Measurements from ENCODE around the gene HNF4A.

The HNF4A gene

DNA sequence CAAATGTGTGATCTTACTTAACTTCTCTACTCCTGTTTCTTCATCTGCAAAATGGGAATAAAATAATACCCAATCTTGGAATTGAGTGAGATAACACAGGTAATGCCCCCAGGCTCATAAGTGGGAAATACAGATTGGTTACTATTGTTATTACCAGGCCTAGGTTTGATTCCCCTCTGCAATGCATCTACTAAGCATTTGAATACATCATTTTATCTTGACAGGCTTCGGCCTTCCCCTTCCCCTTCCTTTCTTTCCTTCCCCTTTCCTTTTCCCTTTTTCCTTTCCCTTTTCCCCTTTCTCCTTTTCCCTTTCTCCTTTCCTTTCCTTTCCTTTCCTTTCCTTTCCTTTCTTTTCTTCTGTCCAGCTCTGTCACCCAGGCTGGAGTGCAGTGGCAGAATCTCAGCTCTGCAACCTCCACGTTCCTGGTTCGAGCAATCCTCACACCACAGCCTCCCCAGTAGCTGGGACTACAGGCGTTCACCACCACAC is 7.3 kb upstream of the HNF4A start:
- TF ChIP-seq, protein P1, sequence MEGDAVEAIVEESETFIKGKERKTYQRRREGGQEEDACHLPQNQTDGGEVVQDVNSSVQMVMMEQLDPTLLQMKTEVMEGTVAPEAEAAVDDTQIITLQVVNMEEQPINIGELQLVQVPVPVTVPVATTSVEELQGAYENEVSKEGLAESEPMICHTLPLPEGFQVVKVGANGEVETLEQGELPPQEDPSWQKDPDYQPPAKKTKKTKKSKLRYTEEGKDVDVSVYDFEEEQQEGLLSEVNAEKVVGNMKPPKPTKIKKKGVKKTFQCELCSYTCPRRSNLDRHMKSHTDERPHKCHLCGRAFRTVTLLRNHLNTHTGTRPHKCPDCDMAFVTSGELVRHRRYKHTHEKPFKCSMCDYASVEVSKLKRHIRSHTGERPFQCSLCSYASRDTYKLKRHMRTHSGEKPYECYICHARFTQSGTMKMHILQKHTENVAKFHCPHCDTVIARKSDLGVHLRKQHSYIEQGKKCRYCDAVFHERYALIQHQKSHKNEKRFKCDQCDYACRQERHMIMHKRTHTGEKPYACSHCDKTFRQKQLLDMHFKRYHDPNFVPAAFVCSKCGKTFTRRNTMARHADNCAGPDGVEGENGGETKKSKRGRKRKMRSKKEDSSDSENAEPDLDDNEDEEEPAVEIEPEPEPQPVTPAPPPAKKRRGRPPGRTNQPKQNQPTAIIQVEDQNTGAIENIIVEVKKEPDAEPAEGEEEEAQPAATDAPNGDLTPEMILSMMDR (IDR thresholded peaks at IDR 0.05; ENCODE audit: borderline replicate concordance, insufficient read depth, low read depth, low read length) = no peak
- H3K4me3 ChIP-seq (ENCODE audit: low read depth, low read length) = no peak overlapping the region

DNA sequence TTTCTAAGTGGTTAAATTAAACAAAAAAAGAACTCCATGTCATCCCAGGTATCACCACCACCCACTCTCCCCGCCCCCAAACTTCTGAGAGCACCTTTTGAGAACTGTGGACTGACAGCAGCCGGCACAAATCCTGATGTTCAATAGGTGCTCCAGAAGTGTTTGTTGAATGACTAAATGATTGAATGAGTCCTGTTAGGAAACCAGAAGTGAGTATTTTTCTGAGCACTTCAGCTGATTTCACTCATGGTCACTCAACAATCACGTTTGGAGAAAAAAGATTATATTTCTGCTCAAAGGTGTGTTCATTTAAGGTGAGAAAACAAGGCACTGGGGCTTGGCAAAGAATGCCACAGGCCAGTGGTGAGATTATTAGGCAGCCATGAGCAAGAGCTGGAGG is 6.2 kb upstream of the HNF4A start:
- TF ChIP-seq, protein P1 (IDR thresholded peaks at IDR 0.05; ENCODE audit: borderline replicate concordance, insufficient read depth, low read depth, low read length) = no peak

DNA sequence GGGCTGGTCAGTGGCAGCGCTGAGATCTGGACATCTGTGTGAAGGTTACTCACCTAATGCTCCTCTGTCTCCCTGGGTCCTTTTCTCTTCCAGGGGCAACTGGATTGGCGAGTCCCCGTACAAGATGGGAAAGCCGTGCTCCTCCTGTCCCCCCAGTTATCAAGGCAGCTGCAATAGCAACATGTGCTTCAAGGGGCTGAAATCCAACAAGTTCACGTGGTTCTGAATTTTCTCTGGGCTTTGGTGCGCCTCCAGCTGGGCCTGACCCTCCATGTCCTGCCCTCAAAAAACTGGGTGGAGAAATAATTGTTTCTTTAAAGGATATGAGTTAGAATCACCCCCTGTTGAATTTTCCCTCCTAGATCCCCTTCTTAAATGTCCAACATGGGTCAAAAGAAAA is 4.9 kb upstream of the HNF4A start:
- H3K4me3 ChIP-seq (ENCODE audit: low read depth, low read length) = no peak overlapping the region
- TF ChIP-seq, protein P1 (IDR thresholded peaks at IDR 0.05; ENCODE audit: borderline replicate concordance, insufficient read depth, low read depth, low read length) = no peak

More for the DNA sequence above, 6.2 kb upstream of the HNF4A start:
- no peak overlapping the region for H3K4me3 ChIP-seq (ENCODE audit: low read depth, low read length)

DNA sequence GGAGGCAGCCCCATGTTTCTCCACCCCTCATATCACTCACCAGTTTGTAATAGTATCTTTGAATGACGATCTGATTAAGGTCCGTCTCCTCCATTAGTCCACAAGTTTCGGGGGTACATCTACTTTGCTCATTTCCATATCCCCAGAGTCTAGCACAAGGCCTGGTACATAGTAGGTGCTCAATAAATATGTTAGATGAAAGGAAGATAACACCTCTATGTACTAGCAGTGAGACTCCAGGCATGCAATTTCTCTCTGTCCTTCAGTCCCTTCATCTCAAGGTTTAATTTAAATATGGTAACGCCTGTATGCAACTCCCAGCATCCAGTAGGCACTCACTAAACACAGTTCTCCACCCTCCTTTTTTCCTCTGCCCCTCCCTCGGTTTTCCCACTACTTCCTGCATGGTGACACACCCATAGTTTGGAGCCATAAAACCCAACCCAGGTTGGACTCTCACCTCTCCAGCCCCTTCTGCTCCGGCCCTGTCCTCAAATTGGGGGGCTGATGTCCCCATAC is 461 bp upstream of the HNF4A start:
- TF ChIP-seq, protein P1 (IDR thresholded peaks at IDR 0.05; ENCODE audit: borderline replicate concordance, insufficient read depth, low read depth, low read length) = no peak

DNA sequence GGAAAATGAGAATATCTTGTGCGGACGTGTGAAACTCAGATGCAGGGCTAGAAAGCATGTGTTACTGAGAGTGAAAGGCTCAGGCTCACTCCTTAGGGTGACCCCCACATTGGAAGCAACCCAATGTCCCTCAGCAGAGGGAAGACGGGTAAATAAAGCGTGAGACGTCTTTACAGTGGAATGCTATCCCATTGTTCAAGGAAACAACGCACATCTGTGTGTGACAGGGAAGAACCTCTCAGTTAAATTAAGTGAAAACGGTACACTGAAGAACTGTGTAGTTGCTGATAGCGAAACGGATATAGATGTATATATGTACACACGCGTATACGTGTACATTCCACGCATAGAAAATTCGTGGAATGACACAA is 839 bp downstream of the HNF4A start:
- TF ChIP-seq, protein P1 (IDR thresholded peaks at IDR 0.05; ENCODE audit: borderline replicate concordance, insufficient read depth, low read depth, low read length) = no peak
- H3K4me3 ChIP-seq (ENCODE audit: low read depth, low read length) = no peak overlapping the region

More for the DNA sequence above, 461 bp upstream of the HNF4A start:
- no peak overlapping the region for H3K4me3 ChIP-seq (ENCODE audit: low read depth, low read length)

DNA sequence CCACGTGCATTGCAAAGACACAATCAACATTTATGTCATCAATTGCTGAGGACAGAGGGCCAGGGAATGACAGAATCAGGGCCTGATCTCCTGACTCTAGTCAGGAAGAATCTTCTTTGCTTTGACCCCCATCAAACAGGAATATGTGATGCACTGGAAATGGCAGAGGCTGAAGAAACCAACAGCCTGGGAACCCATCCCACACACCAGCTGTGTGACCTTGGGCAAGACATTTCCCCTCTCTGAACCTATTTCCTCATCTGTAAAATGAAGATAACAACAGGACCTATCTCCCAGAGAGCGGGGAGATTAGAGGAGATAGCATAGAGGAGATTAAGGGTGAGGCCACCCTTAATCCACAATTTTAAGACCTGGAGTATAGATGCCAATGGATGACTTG is 1.5 kb downstream of the HNF4A start:
- H3K4me3 ChIP-seq (ENCODE audit: low read depth, low read length) = no peak overlapping the region
- TF ChIP-seq, protein P1 (IDR thresholded peaks at IDR 0.05; ENCODE audit: borderline replicate concordance, insufficient read depth, low read depth, low read length) = no peak

DNA sequence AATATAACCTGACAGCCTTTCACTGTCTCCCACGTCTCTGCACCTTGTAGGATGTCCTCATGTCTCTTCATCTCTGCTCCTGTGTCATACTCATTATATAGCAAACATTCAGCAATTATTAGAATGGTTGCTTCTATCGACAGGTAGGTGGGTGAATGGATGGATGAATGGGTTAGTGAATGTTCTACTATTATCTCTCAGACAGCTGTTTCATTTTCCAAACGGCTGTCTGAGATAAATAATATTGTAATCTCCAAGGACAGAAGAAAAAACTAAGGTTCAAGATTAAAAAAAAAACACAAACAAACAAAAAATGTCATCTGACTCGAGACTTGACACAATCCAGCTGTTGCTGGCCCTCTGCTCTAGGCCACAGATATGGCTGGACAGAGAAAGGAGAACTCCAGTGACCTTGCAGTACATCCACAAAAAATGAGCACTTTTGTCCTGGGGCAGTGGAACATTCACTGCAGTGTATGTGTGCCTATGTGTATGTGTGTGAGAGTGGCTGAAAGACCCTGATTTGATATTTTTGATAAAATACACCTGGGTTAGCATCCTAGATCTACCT is 2.1 kb downstream of the HNF4A start:
- no peak overlapping the region for H3K4me3 ChIP-seq (ENCODE audit: low read depth, low read length)
- TF ChIP-seq, protein P1 (IDR thresholded peaks at IDR 0.05; ENCODE audit: borderline replicate concordance, insufficient read depth, low read depth, low read length) = no peak

All from GM12875 (cell line).